GM21447 (cell line): Measurements from ENCODE around the gene UBQLN1.
"Not testable (repeated sequence)": the region's sequence is repeated elsewhere in the genome, so short reads cannot be mapped to it uniquely, and the experiment has no call there.

Experiments
- ATAC-seq: cut with Tn5 transposase; IDR thresholded peaks from one replicate; pipeline ENCODE4 v1.9.1; 2021; ENCODE audit not compliant: unreplicated experiment

Gene UBQLN1

DNA sequence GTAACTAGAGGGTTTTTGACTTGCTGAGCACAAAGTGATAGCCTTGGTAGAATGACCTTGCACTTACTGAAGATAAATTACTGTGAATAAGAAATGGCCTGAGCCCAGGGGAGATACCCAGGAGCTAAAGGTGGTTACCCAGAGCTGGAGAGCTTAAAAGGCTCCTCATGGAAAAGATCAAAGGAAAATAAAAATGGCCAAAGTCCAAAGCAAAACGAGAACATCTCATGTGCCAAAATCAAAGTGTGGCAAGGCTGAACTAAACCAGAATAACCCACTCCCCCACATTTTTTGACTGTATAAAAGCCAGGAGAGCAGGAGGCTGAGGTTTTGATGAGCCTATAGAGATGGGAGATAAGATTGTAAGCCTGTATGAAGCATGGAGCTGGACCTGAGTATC is 70.4 kb downstream of the UBQLN1 start:
- ATAC-seq: no peak

DNA sequence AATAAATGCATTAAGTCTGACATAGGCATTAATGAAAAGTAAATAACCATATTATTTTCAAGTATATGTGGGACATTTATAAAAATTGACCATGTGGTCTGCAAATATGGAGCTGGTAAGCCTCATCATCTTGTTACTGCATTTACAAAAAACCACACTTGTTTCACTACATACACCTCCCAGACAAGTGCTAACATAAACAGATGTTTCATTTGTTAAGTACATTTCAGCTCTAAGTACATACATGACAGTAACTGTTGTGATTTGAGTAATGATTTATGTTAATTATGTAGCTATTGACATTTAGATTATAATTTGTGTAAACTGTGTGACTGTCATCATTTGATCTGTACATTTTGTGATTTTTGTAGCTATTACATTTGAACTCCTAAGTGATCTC is 70.9 kb downstream of the UBQLN1 start:
- ATAC-seq: no peak

GRCh38 chr9:83633676-83634075 is 74.1 kb downstream of the UBQLN1 start:
- ATAC-seq: no peak

GRCh38 chr9:83633255-83633654 is 74.5 kb downstream of the UBQLN1 start:
- peak; percentile 51 for ATAC-seq

DNA sequence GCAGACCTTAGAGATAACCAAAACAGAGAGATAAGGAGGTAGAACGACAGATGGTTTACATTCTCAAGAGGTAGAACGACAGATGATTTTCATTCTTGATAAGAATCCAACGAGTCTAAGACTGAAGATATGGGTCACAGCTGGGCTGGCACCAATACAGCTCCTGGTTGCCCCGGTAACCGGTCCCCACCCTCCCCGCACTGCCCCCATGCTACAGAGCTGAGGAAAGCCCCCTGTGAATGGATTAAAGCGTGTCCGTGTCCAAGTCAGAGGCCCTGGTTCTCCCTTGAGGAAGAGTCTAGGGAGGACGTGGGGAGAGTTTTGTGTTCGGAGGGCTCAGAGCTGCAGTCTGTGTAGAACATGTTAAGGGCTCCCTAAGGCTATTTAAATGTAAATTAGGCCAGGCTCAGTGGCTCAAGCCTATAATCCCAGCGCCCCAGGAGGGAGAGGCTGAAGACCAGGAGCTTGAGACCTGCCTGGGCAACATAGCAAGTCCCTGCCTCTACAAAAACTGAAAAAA is 76.8 kb downstream of the UBQLN1 start:
- ATAC-seq: no peak

- ATAC-seq: no peak
Measured at GRCh38 chr9:83629433-83630104, 78.2 kb downstream of the UBQLN1 start.

DNA sequence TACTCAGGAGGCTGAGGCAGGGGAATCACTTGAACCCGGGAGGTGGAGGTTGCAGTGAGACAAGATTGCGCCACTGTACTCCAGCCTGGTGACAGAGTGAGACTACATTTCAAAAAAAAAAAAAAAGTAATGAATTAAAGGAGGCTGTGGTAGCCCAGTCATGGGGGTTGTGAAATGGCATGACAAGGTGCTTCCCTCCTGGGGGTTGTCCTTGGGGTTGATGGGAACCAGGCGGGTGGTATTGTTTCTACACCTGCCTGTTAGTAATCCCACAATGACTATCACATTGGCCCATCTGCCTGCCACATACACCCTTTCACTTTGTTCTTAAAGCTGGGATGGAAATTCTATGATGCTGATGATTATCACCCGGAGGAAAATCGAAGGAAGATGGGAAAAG is 79.2 kb downstream of the UBQLN1 start:
- no peak for ATAC-seq

GRCh38 chr9:83625178-83625577 is 82.6 kb downstream of the UBQLN1 start:
- no peak for ATAC-seq

DNA sequence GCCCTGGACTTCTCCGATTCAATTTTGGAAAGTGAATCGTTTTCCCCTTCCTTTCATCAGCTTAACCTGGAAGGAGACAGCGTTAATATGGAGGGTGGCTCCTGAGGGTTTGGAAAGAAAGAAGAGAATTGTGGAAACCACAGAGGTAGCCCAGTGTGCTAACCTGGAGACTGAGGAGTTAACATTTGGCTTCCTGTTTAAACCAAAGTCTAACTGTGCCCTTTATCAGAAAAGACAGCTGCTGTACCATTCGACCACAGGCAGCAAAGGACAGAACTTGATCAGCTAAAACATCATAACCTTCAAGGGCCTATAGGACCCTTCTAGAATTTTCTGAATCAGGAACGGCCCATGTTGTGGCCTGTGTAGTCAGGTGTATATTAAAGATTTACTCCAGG is 84.1 kb downstream of the UBQLN1 start:
- ATAC-seq: peak; percentile 27

DNA sequence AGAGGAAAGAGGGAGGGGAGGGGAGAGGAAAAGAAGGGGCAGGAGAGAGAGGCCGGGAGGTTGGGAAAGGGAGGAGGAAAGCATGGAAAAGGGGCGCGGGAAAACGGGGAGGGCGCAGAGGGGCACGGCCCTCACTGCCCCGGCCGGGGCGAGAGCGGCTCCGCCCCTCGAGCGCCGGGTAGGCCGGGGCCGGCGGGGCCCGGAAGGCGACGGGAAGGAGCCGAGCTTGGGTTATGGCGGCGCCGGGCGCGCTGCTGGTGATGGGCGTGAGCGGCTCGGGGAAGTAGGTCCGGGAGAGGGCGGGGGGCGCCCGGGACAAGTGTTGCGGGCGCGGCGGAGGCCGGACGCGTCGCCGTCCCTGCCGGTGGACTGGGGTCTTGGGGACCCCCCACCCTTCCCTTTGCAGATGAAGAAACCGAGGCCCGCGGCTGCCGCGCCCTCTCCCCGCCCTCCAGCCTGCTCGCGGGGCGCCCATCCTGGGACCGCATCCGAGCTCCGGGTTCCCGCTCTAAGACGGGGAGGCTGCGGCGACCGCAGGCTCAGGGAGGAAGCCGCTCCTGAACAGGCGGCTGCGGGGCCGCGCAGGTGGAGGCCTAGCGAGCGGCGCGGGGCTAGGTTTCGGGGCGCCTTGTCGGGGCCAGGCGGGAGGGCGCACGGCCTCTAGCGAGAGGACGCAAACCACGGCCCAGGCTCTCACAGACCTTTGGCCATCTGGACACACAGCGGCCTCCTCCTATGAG is 84.6 kb downstream of the UBQLN1 start, which contains the start of gene IDNK:
Gene IDNK, plus strand, starts transcription at position 205 of the 740 bp plus-strand sequence. Its CDS starts 29 bp downstream, at position 234.
- ATAC-seq: peak; percentile 84

DNA sequence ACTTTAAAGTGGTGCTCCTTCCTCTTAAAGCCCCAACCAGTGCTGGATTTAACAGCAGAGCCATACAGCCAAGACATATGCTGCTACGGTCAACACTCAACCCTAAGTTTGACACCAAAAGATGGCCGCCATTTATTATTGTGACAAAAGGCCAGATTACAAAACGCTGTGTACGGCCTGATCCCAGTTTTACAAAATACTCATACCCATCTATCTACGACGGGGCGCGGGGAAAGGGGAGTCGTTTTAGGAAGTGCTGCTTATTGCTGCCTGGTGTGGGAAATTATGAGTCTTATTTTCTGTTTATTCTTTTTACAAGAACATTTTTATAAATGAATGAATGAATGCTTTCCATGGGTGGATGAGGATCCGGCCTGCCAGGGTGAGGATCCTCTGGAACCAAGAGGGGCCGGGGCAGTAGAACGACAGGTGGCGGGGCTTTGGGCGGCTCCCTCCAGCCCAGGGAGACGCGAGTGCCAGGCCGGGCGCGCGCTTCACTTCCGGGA is 85.3 kb downstream of the UBQLN1 start:
- peak; percentile 50 for ATAC-seq

- no peak for ATAC-seq
Measured at GRCh38 chr9:83620841-83621636, 86.7 kb downstream of the UBQLN1 start.

DNA sequence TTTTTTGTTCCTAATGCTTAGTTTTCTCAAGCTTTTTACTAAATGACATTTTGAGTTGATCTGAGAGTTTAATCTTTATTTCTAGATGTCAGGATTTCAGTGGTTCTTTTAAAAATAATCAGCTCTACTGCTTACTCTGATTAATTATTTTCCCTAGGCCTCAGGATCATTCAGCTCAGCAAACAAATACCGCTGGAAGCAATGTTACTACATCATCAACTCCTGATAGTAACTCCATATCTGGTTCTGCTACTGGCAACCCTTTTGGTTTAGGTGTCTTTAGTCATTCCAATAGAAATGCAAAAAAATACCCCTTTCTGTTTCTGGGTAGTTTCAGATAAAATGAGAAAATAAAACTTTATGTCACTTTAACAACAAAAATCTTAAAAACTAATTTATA is 90.5 kb downstream of the UBQLN1 start:
- no peak for ATAC-seq

DNA sequence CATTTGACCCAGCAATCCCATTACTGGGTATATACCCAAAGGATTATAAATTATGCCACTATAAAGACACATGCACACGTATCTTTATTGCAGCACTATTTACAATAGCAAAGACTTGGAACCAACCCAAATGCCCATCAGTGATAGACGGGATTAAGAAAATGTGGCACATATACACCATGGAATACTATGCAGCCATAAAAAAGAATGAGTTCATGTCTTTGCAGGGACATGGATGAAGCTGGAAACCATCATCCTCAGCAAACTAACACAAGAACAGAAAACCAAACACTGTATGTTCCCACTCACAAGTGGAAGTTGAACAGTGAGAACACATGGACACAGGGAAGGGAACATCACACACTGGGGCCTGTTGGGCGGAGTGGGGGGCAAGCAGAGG is 94.5 kb downstream of the UBQLN1 start:
- ATAC-seq: not testable (repeated sequence)
